Measurements from ENCODE around the gene TMX2.
A peak's percentile ranks its signal among the peaks of the same experiment; 100 is the strongest.
"Not testable (repeated sequence)": the region's sequence is repeated elsewhere in the genome, so short reads cannot be mapped to it uniquely, and the experiment has no call there.

Gene TMX2, protein sequence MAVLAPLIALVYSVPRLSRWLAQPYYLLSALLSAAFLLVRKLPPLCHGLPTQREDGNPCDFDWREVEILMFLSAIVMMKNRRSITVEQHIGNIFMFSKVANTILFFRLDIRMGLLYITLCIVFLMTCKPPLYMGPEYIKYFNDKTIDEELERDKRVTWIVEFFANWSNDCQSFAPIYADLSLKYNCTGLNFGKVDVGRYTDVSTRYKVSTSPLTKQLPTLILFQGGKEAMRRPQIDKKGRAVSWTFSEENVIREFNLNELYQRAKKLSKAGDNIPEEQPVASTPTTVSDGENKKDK

DNA sequence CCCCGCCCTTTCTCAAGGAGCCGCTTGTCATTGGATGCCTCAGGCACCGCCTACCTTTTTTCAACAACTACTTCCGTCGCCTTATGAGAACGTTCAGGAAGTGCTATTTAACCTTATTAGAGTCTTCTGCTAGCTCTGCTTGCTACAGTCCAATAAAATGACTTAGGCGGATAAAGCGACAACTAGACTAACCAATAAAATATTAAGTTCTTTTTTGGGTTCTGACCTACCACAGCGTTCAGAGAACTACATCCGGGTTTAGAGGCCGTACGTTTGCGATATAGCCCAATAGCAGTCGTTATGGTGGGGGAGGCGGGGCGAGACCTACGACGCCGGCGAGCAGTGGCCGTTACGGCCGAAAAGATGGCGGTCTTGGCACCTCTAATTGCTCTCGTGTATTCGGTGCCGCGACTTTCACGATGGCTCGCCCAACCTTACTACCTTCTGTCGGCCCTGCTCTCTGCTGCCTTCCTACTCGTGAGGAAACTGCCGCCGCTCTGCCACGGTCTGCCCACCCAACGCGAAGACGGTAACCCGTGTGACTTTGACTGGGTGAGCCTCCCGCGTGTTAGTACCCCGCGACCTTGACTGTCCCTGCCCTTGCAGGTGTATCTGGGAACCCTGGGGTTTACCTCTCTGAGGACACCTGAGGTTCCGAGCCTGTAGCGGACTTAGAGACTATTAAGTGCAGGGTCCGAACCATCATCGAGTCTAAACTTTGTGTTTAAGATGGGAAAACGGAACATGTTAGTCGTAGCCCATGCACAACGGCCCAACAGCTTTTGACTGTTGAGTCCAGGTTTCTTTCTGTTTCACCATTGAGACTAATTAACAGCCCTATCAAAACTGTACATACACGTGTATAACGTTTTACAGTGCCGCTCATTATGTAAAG lies at the start of gene TMX2:
TSS of gene TMX2 (plus strand) at position 338 of the 895 bp plus-strand sequence. CDS start at position 364, 26 bp downstream.
- peak; percentile 95 for DNase-seq (ENCODE audit: low spot score)

DNA sequence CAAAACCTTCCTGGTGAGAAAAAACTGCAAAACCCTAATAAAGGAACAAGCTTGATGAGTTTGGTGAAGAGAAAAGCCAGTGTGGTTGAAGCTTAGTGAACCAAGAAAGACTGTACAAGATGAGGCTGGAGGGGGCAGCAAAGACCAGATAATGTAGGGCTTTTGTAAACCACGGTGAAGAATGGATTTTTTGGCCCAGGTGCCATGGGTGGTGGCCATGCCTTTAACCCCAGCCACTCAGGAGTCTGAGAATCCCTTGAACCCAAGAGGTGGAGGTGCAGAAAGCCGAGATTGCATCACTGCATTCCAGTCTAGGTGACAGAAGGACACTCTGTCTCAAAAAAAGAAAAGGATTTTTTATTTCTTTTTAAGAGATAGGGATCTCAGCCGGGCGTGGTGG lies 49.5 kb upstream of the TMX2 start:
- no peak for DNase-seq (ENCODE audit: low spot score)

- DNase-seq (ENCODE audit: low spot score) = no peak
Observed at GRCh38 chr11:57663975-57664374, 48.4 kb upstream of the TMX2 start.

- DNase-seq (ENCODE audit: low spot score) = peak; percentile 97
Observed at GRCh38 chr11:57667117-57667735, 45.2 kb upstream of the TMX2 start.

DNA sequence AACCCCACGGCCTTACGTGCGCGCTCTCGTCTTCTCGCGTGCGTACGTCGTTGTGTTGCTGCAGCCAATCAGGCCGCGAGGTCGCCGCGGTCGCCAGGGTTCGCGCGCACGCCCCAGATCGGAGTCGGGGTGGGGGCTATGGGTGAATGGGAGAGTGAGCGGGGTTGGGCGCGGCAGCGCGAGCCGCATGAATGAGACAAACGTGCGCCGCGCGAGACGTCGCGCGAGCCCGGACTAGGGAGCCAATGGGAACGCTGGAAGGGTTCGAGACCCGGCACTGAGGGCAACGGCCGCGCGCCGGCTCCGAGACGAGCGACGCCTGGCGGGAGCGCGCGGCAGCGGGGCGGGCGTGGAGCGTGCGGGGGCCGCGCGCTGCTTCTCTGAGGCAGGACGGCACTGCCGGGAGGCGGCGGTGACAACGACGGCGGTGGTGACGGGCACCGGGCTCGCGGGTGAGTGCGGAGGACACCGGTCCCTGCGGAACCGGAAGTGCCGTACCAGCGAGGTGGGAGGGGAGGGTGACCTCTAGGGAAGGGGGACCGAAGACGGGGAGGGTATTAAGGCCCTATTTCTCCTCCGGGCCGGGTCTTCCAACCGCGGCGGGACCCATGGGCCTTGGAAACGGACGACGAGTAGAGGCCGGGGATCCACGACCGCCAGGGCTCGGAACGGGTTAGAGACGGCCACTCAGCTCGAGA lies 44.5 kb upstream of the TMX2 start, which contains the start of gene ZDHHC5:
TSS of gene ZDHHC5 (plus strand) at position 379 of the 698 bp plus-strand sequence. CDS start 4,977 bp downstream, outside the sequence.
- DNase-seq (ENCODE audit: low spot score) = peak; percentile 99

DNA sequence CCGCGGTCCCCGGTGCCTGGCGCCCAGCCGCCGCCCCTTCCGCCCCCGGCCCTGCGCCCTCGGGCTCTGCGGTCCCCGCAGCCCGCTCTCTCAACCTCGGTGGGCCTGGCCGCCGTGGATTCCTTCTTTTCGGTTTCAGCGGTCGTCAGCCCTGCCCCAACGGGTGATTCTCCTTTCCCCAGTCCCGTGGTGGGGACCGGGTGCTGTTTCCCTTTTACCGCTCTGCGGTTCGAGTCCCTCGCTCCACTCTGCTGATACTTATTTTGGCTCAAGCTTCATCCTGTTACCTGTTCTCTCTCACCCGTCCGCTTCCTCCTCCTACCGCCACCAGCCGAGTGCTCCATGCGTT lies 44.0 kb upstream of the TMX2 start:
- peak; percentile 19 for DNase-seq (ENCODE audit: low spot score)

- DNase-seq (ENCODE audit: low spot score) = no peak
Observed at GRCh38 chr11:57674251-57674650, 38.1 kb upstream of the TMX2 start.

DNA sequence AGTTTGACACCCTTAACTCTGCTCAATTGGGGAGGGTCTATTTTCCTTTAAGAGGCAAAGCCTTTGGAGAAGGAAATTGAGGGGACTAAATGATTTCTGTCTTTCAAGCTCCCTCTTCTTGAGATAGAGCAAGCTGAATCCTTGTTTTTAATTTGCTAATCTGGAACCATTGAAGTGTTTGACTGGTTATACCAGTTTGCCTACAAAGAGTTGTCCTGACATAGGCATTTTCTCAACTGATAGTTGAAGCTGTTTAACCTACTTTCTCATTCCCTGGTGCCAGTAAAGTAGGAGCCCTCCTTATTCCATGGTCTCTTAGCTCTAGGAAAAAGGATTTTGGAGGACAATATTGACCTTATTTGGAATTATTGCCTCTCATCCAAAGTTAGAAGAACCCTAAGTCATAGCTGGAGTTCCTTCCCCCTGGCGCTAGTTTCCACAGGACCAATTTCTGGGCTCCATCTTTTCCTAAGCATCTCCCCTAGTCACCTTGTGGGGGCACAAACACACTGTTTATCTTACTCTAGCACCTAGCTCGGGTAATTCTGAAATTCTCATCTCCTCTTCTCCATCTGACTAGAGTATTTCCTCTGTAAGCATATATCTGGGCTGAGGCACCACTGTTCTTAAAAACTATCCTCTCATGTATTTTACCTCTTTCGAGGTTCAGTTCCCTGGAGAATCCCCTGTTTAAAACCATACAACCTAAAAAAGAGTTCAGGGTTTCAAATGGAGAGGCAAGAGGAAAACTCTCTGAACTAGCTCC lies 37.0 kb upstream of the TMX2 start:
- DNase-seq (ENCODE audit: low spot score) = no peak

- DNase-seq (ENCODE audit: low spot score) = no peak
Observed at GRCh38 chr11:57679396-57679795, 33.0 kb upstream of the TMX2 start.

GRCh38 chr11:57680552-57680874 lies 31.9 kb upstream of the TMX2 start:
- DNase-seq (ENCODE audit: low spot score) = no peak

DNA sequence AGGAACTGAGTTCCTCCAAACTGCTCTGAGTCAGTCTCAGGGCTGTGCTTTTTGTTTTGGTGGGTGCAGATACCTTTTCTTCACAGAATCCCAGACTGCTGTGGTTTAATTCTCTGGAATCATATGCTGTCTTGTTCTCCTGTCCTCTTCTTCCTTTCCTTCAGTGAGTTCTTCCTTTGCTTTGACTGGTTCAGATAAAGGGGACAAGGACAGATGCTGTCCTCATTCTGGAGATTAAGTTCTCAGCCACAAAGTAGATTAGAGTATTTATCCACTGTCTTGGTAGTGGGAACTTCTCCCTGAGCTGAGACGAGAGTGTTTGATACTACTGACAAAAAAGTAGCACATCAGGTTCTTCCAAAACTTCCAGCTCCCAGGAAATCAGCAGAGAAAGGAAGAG lies 31.2 kb upstream of the TMX2 start:
- DNase-seq (ENCODE audit: low spot score) = no peak

DNA sequence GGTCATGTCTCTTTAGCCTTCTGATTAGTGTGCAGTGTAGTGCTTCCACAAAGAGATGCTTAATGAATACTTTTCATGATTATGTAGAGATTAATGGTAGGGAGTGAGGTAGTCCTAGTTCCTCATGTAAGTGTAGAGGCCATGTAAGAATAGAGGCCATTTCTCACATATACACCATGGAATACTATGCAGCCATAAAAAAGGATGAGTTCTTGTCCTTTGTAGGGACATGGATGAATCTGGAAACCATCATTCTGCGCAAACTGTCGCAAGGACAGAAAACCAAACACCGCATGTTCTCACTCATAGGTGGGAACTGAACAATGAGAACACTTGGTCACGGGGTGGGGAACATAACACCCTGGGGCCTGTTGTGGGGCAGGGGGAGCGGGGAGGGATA lies 21.9 kb upstream of the TMX2 start:
- DNase-seq (ENCODE audit: low spot score) = not testable (repeated sequence)

DNA sequence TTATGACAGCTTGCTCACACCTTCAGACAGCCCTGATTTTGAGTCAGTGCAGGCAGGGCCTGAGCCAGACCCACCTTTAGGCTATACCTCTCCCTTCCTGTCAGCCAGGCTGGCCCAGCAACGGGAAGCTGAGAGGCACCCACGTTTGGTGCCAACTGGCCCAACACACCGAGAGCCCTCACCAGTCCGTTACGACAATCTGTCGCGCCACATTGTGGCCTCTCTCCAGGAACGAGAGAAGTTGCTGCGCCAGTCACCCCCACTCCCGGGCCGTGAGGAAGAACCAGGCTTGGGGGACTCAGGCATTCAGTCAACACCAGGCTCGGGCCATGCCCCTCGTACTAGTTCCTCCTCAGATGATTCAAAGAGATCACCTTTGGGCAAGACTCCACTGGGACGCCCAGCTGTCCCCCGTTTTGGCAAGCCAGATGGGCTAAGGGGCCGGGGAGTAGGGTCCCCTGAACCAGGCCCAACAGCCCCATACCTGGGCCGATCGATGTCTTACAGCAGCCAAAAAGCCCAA lies 13.5 kb upstream of the TMX2 start:
- DNase-seq (ENCODE audit: low spot score) = no peak

DNA sequence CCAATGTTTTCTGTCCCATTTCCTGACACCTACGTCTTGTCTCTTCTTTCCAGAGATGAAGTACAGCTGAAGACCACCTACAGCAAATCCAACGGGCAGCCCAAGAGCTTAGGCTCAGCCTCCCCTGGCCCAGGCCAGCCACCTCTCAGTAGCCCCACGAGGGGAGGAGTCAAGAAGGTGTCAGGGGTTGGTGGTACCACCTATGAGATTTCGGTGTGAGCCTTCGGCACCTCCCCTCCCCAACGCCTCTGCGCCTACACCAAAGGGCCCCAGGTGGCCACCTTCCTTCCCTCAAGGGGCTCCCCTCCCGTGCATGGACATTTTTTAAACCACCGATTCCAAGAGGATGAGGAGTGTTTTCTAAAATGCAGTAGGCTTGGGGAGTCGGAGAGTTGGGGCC lies 12.6 kb upstream of the TMX2 start:
- DNase-seq (ENCODE audit: low spot score) = no peak

GRCh38 chr11:57700425-57700824 lies 12.0 kb upstream of the TMX2 start:
- no peak for DNase-seq (ENCODE audit: low spot score)

DNA sequence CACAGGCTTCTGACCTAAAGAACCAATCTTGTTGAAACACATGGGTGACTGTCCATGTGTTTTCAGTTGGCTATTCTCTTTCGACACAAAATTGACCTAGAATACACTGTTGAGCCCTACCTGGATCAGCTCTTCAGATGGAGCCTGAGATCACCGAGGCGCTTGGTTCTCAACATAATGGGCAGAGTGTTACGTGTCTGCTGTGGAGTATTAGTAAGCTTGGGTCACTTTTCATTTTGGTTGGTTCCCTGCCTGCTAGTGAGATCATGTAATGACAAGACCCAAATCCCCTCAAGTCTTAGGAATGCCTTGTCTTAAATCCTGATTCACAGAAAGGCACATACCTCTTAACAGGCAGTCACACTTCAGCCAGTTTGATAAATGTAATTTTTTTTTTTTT lies 9.1 kb upstream of the TMX2 start:
- no peak for DNase-seq (ENCODE audit: low spot score)

- DNase-seq (ENCODE audit: low spot score) = no peak
Observed at GRCh38 chr11:57704932-57705331, 7.5 kb upstream of the TMX2 start.

DNA sequence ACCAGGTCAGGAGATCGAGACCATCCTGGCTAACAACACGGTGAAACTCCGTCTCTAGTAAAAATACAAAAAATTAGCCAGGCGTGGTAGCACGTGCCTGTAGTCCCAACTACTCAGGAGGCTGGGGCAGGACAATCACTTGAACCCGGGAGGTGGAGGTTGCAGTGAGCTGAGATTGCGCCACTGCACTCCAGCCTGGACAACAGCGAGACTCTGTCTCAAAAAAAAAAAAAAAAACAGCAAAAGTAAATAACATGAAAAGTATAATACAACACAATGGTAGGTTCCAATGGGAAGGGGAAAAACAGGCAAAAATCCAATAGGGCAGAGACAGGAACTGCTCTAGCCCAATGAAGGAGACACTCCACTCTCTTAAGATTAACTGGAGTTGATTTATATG lies 7.0 kb upstream of the TMX2 start:
- DNase-seq (ENCODE audit: low spot score) = not testable (repeated sequence)

GRCh38 chr11:57709802-57710367 lies 2.5 kb upstream of the TMX2 start:
- no peak for DNase-seq (ENCODE audit: low spot score)

DNA sequence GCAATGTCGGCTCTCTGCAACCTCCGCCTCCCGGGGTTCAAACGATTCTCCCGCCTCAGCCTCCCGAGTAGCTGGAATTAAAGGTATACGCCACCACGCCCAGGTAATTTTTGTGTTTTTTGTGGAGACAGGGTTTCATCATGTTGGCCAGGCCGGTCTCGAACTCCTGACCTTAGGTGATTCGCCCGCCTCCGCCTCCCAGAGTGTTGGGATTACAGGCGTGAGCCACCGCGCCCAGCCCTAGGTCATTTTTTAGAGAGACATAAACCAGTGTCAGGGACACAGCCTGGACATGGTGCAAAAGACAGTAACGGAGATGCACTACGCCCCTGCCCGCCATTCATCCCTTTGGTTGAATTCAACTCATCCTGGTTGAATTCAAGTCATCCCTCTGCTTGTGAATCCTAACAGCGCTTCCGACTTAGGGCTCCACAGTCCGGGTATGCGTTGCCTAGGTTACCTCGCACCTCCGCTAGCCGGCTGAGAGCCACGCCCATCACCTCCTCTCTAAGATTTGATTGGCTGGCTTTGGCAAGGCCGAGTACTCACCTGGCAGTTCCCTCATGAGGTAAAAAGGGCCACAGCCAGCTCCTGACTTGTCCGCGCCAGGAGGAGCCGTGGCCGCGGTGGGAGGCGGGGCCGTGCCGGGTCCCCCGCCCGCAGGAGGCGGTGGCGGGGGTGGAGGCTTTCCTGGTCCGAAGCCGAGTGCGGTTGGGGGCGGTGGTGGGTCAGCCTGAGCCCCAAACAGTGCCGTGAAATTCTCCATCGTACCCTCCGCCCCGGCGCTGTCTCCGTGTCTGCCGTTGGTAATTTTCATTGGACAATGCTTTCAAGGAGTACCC lies 758 bp upstream of the TMX2 start, which contains the start of gene MED19:
TSS of gene MED19 (minus strand) at position 802 of the 842 bp plus-strand sequence. CDS start at position 766, 36 bp downstream.
- peak; percentile 80 for DNase-seq (ENCODE audit: low spot score)
